Measurements from ENCODE around the gene ADCY5. TPM values are rescaled to one million over a fixed set of nuclear protein-coding genes. Genes with fewer than 3 reads are reported as not detected.
A peak's percentile ranks its signal among the peaks of the same experiment; 100 is the strongest.

Gene ADCY5
- total RNA-seq, 2 donors from 2014 or later = 5.6 to 7.8 TPM

GRCh38 chr3:123289391-123290106 is 159.3 kb downstream of the ADCY5 start:
- no peak overlapping the region for H3K9ac ChIP-seq (ENCODE audit: low read depth in 2 of 2, low read length in 2 of 2)
- H3K27ac ChIP-seq = no peak overlapping the region
- no peak for DNase-seq
- H3K27me3 ChIP-seq = no peaks in the 10 kb centered on the region
- H3K9me3 ChIP-seq = no peaks in the 10 kb centered on the region
- no peaks in the 10 kb centered on the region for H3K36me3 ChIP-seq
- intact Hi-C loops (cut with DNase I) = no loop called here
- H3K4me3 ChIP-seq = no peak overlapping the region
- H3K4me1 ChIP-seq = no peaks in the 10 kb centered on the region
- TF ChIP-seq CTCF (IDR thresholded peaks at IDR 0.05) = no peak

GRCh38 chr3:123287962-123288302 is 161.0 kb downstream of the ADCY5 start:
- no peak for DNase-seq

GRCh38 chr3:123287051-123287961 is 161.6 kb downstream of the ADCY5 start:
- no peak for TF ChIP-seq CTCF (IDR thresholded peaks at IDR 0.05)
- DNase-seq = no peak
- no peak overlapping the region for H3K4me3 ChIP-seq
- H3K9me3 ChIP-seq = no peaks in the 10 kb centered on the region
- no peaks in the 10 kb centered on the region for H3K27me3 ChIP-seq
- no peak overlapping the region for H3K9ac ChIP-seq (ENCODE audit: low read depth in 2 of 2, low read length in 2 of 2)
- H3K27ac ChIP-seq = no peak overlapping the region
- intact Hi-C loops (cut with DNase I) = no loop called here
- H3K4me1 ChIP-seq = no peaks in the 10 kb centered on the region
- no peaks in the 10 kb centered on the region for H3K36me3 ChIP-seq

More at GRCh38 chr3:123287962-123288302, 161.0 kb downstream of the ADCY5 start:
- Histone ChIP-seq H3K4me3 (no peak overlapping the region), H3K27ac (no peak overlapping the region), H3K4me1 (no peaks in the 10 kb centered on the region), H3K27me3 (no peaks in the 10 kb centered on the region), H3K9me3 (no peaks in the 10 kb centered on the region), H3K36me3 (no peaks in the 10 kb centered on the region), H3K9ac (ENCODE audit: low read depth in 2 of 2, low read length in 2 of 2) (no peak overlapping the region)
- intact Hi-C loops (cut with DNase I) = no loop called here
- no peak for TF ChIP-seq CTCF (IDR thresholded peaks at IDR 0.05)

GRCh38 chr3:123286308-123287023 is 162.4 kb downstream of the ADCY5 start:
- peak; percentile 39 for TF ChIP-seq CTCF (IDR thresholded peaks at IDR 0.05)
- H3K27ac ChIP-seq = no peak overlapping the region
- intact Hi-C loops (cut with DNase I) = no loop called here
- H3K36me3 ChIP-seq = no peaks in the 10 kb centered on the region
- no peak overlapping the region for H3K9ac ChIP-seq (ENCODE audit: low read depth in 2 of 2, low read length in 2 of 2)
- no peaks in the 10 kb centered on the region for H3K9me3 ChIP-seq
- DNase-seq = peak; percentile 36
- H3K4me1 ChIP-seq = no peaks in the 10 kb centered on the region
- H3K4me3 ChIP-seq = no peak overlapping the region
- no peaks in the 10 kb centered on the region for H3K27me3 ChIP-seq

GRCh38 chr3:123285931-123286307 is 163.0 kb downstream of the ADCY5 start:
- no peak overlapping the region for H3K4me3 ChIP-seq
- no peak for TF ChIP-seq CTCF (IDR thresholded peaks at IDR 0.05)
- DNase-seq = no peak
- H3K4me1 ChIP-seq = no peaks in the 10 kb centered on the region
- no peak overlapping the region for H3K27ac ChIP-seq
- no peaks in the 10 kb centered on the region for H3K36me3 ChIP-seq
- intact Hi-C loops (cut with DNase I) = no loop called here
- H3K9me3 ChIP-seq = no peaks in the 10 kb centered on the region
- H3K9ac ChIP-seq (ENCODE audit: low read depth in 2 of 2, low read length in 2 of 2) = no peak overlapping the region
- H3K27me3 ChIP-seq = no peaks in the 10 kb centered on the region
